Panc1 (cell line): ENCODE results near the gene PIGZ. TPM values are rescaled to one million over a fixed set of nuclear protein-coding genes. Genes with fewer than 3 reads are reported as not detected.

Experiments
- ATAC-seq: fragments of 200-7000 bp; cut with Tn5 transposase; 2 replicates; pipeline ENCODE4 v1.9.1; 2020; ENCODE audit warnings: mild to moderate bottlenecking, moderate library complexity
- BruUV-seq: library from RNA; stranded (reverse); fragments of 400-500 nt; replicated peaks from 2 replicates; lab custom pipeline; 2021; lab: Mats Ljungman, UMichigan
- CTCF ChIA-PET: fragments of 300-600 bp; sonication (Branson Sonifier 250); formaldehyde crosslinking; loops from one replicate; lab custom pipeline; 2022; ENCODE audit warnings: antibody characterized with exemption; lab: Charles Lee
- POLR2A ChIA-PET: fragments of 300-600 bp; sonication (Branson Sonifier 250); formaldehyde crosslinking; loops from one replicate; lab custom pipeline; 2022; ENCODE audit warnings: antibody characterized with exemption; lab: Charles Lee
- DNase-seq: peaks from one replicate; pipeline ENCODE4 v3.0.0-alpha.2; 2010; ENCODE audit warnings: low read depth, low spot score
- H3K27ac ChIP-seq: 2 replicates; pipeline ENCODE4 v1.5.1; 2011; ENCODE audit warnings: mild to moderate bottlenecking, low read length, inconsistent platforms
- H3K27me3 ChIP-seq: fragments of 200-500 bp; sonication (Bioruptor generic); 2 replicates; pipeline ENCODE4 v1.6.0; 2014; ENCODE audit warnings: low read length, inconsistent platforms; ENCODE audit not compliant: control insufficient read depth, insufficient read depth
- H3K36me3 ChIP-seq: fragments of 200-500 bp; sonication (Bioruptor generic); 2 replicates; pipeline ENCODE4 v1.5.1; 2014; ENCODE audit warnings: inconsistent platforms, mild to moderate bottlenecking, low read length, moderate library complexity; ENCODE audit not compliant: control insufficient read depth, insufficient read depth
- H3K4me1 ChIP-seq: 2 replicates; pipeline ENCODE4 v1.5.1; 2011; ENCODE audit warnings: inconsistent platforms, mild to moderate bottlenecking, low read length, moderate library complexity; ENCODE audit not compliant: control insufficient read depth, insufficient read depth
- H3K4me3 ChIP-seq, 2 experiments: 2 replicates each; pipeline ENCODE4 v1.5.1; 2011 to 2012; ENCODE audit warnings: low read depth in 2 of 2, low read length in 2 of 2, mild to moderate bottlenecking in 2 of 2, inconsistent platforms in 1 of 2, moderate library complexity in 1 of 2
- H3K9me3 ChIP-seq: fragments of 200-500 bp; sonication (Bioruptor generic); 2 replicates; pipeline ENCODE4 v1.5.1; 2014; ENCODE audit warnings: low read depth, mild to moderate bottlenecking, inconsistent platforms, low read length, moderate library complexity; ENCODE audit not compliant: control insufficient read depth, insufficient read depth
- POLR2AphosphoS5 ChIP-seq: IDR thresholded peaks from 2 replicates; pipeline ENCODE4 v1.6.1; 2012; ENCODE audit warnings: mild to moderate bottlenecking, low read depth, low read length, moderate library complexity
- REST ChIP-seq, 2 experiments: IDR thresholded peaks; 2 replicates each; pipeline ENCODE4 v1.6.1; 2011 to 2012; ENCODE audit warnings: low read depth in 2 of 2, control low read depth in 1 of 2, low read length in 1 of 2, mild to moderate bottlenecking in 1 of 2, moderate library complexity in 1 of 2; ENCODE audit not compliant: insufficient read depth in 1 of 2
- SIN3A ChIP-seq: IDR thresholded peaks from 2 replicates; pipeline ENCODE4 v1.6.1; 2012; ENCODE audit warnings: low read depth, mild to moderate bottlenecking, low read length, moderate library complexity, borderline replicate concordance; ENCODE audit not compliant: insufficient read depth
- TCF7L2 ChIP-seq: IDR thresholded peaks from 2 replicates; pipeline ENCODE4 v1.6.1; 2011; ENCODE audit warnings: mild to moderate bottlenecking, low read depth, low read length, inconsistent platforms
- in situ Hi-C: cut with HindIII; loops from 2 replicates; pipeline ENCODE4 v1.10.0; 2016; ENCODE audit warnings: low sequenced_read_pairs, low pct_unique_long_range_greater_than_20kb
- intact Hi-C: fragments of 100-400 bp; cut with micrococcal nuclease; formaldehyde crosslinking; loops from one replicate; pipeline ENCODE4 v1.10.0; 2022; ENCODE audit not compliant: unreplicated experiment
- total RNA-seq: library from RNA; stranded (reverse); gene quantifications from one replicate; pipeline ENCODE4 v1.2.1, GENCODE V29; 2021; ENCODE audit not compliant: unreplicated experiment
- TF ChIP-seq, protein P1 (sequence below): fragments of 450-650 bp; IDR thresholded peaks from 2 replicates; pipeline ENCODE4 v1.5.1; 2017; ENCODE audit warnings: mild to moderate bottlenecking

PIGZ gene
- total RNA-seq, 1 experiment from 2014 or later: 6.3 TPM

- Histone ChIP-seq H3K4me1 (no peaks in the 10 kb centered on the region), H3K27ac (no peak overlapping the region), H3K9me3 (no peaks in the 10 kb centered on the region), H3K36me3 (peaks cover 33% of the 10 kb centered on the region), H3K4me3 (no peak overlapping the region), H3K27me3 (no peaks in the 10 kb centered on the region)
- POLR2A ChIA-PET: no interaction called here
- intact Hi-C loops (no loop called here), in situ Hi-C loops (no loop called here)
- TF ChIP-seq, protein P1, sequence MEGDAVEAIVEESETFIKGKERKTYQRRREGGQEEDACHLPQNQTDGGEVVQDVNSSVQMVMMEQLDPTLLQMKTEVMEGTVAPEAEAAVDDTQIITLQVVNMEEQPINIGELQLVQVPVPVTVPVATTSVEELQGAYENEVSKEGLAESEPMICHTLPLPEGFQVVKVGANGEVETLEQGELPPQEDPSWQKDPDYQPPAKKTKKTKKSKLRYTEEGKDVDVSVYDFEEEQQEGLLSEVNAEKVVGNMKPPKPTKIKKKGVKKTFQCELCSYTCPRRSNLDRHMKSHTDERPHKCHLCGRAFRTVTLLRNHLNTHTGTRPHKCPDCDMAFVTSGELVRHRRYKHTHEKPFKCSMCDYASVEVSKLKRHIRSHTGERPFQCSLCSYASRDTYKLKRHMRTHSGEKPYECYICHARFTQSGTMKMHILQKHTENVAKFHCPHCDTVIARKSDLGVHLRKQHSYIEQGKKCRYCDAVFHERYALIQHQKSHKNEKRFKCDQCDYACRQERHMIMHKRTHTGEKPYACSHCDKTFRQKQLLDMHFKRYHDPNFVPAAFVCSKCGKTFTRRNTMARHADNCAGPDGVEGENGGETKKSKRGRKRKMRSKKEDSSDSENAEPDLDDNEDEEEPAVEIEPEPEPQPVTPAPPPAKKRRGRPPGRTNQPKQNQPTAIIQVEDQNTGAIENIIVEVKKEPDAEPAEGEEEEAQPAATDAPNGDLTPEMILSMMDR: no peak
- no peak for TF ChIP-seq TCF7L2
- TF ChIP-seq SIN3A: no peak
- no peak for TF ChIP-seq REST (IDR thresholded peaks at IDR 0.05; ENCODE audit: insufficient read depth in 1 of 2, low read depth in 2 of 2, low read length in 1 of 2)
- no peak for TF ChIP-seq POLR2AphosphoS5
- BruUV-seq: TSS peak; percentile 39
- DNase-seq (no peak), ATAC-seq (no peak)
- CTCF ChIA-PET: no interaction called here
Measured at GRCh38 chr3:196931828-196932587, 36.6 kb downstream of the PIGZ start.

DNA sequence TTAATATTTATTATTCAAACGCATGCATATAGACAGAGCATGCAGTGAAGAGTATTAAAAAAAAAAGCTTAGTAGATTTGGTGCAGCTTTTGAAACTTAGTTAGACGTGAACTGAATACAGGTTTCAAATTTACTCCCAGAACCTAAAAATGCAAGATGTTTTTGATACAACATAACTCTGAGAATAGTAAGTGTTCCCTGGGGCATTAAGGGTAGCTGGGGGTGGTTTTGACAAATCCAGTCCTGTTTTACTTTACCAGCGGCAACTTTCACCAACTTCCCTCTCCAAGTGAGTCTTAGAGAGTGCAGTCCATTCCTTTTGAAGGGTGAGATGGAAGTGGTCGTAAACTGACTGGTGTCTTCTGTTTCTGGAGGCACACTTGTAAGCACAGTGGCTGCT, 37.5 kb downstream of the PIGZ start:
- TF ChIP-seq, protein P1: no peak
- TF ChIP-seq POLR2AphosphoS5: no peak
- no peak for TF ChIP-seq TCF7L2
- no peak for TF ChIP-seq SIN3A
- TF ChIP-seq REST (IDR thresholded peaks at IDR 0.05; ENCODE audit: insufficient read depth in 1 of 2, low read depth in 2 of 2, low read length in 1 of 2): no peak
- peaks cover 25% of the 10 kb centered on the region for H3K36me3 ChIP-seq
- H3K4me3 ChIP-seq: no peak overlapping the region
- intact Hi-C loops: no loop called here
- DNase-seq (no peak), ATAC-seq (no peak)
- no peaks in the 10 kb centered on the region for H3K4me1 ChIP-seq
- in situ Hi-C loops: no loop called here
- no peaks in the 10 kb centered on the region for H3K9me3 ChIP-seq
- POLR2A ChIA-PET: no interaction called here
- no peak overlapping the region for H3K27ac ChIP-seq
- CTCF ChIA-PET: no interaction called here
- BruUV-seq: no TSS peak
- no peaks in the 10 kb centered on the region for H3K27me3 ChIP-seq
